HEK293 (cell line): ENCODE results near the gene COL4A1.

Experiments used
- CTCF ChIA-PET: fragments of 350-600 bp; formaldehyde crosslinking; extraction: SDS; loops from one replicate; lab custom pipeline; 2021; ENCODE audit warnings: antibody characterized with exemption; lab: Yijun Ruan, JAX
- POLR2A ChIA-PET: fragments of 300-600 bp; formaldehyde crosslinking; extraction: SDS; loops from one replicate; lab custom pipeline; 2020; ENCODE audit warnings: antibody characterized with exemption, inconsistent platforms; lab: Yijun Ruan, JAX
- H3K27ac ChIP-seq: fragments of 200-500 bp; sonication (Bioruptor generic); 2 replicates; pipeline ENCODE4 v1.5.1; 2014; ENCODE audit warnings: low read depth, low read length, control low read depth, inconsistent platforms; ENCODE audit errors: extremely low read depth
- H3K36me3 ChIP-seq, 2 experiments: fragments of 200-500 bp in 1 of 2; sonication (Bioruptor generic) in 1 of 2; 1 replicate in 1 of 2; 2 replicates in 1 of 2; pipeline ENCODE4 v1.5.1; 2014 to 2017; ENCODE audit warnings: inconsistent platforms in 2 of 2, low read length in 2 of 2; ENCODE audit not compliant: control insufficient read depth in 2 of 2, insufficient read depth in 1 of 2
- H3K4me1 ChIP-seq: fragments of 200-500 bp; sonication (Bioruptor generic); 2 replicates; pipeline ENCODE4 v1.5.1; 2014; ENCODE audit warnings: mild to moderate bottlenecking, low read length, inconsistent platforms; ENCODE audit not compliant: control insufficient read depth, insufficient read depth
- H3K4me3 ChIP-seq: 2 replicates; pipeline ENCODE4 v1.5.1; 2011; ENCODE audit warnings: low read depth, mild to moderate bottlenecking, control low read depth, low read length, moderate library complexity
- H3K9me3 ChIP-seq: fragments of 200-500 bp; sonication (Bioruptor generic); 2 replicates; pipeline ENCODE4 v1.5.1; 2014; ENCODE audit warnings: low read depth, low read length, inconsistent platforms; ENCODE audit not compliant: control insufficient read depth, insufficient read depth
- GLIS1 ChIP-seq: fragments of 450-650 bp; formaldehyde crosslinking; IDR thresholded peaks from 2 replicates; pipeline ENCODE4 v1.5.1; 2016; ENCODE audit warnings: missing biosample characterization, missing genetic modification characterization
- KLF1 ChIP-seq: fragments of 450-650 bp; formaldehyde crosslinking; IDR thresholded peaks from 2 replicates; pipeline ENCODE4 v1.5.1; 2016; ENCODE audit warnings: missing biosample characterization, missing genetic modification characterization
- SP3 ChIP-seq: fragments of 450-650 bp; formaldehyde crosslinking; IDR thresholded peaks from 2 replicates; pipeline ENCODE4 v1.5.1; 2016; ENCODE audit warnings: missing biosample characterization, missing genetic modification characterization
- ZBTB1 ChIP-seq: fragments of 450-650 bp; formaldehyde crosslinking; IDR thresholded peaks from 2 replicates; pipeline ENCODE4 v1.5.1; 2016; ENCODE audit warnings: missing biosample characterization, missing genetic modification characterization
- ZNF174 ChIP-seq: fragments of 450-650 bp; formaldehyde crosslinking; IDR thresholded peaks from 2 replicates; pipeline ENCODE4 v1.5.0; 2017; ENCODE audit warnings: missing biosample characterization, mild to moderate bottlenecking, missing genetic modification characterization
- ZNF221 ChIP-seq: fragments of 450-650 bp; formaldehyde crosslinking; IDR thresholded peaks from 2 replicates; pipeline ENCODE4 v1.5.1; 2017; ENCODE audit warnings: missing biosample characterization, missing genetic modification characterization, borderline replicate concordance
- ZNF416 ChIP-seq: fragments of 450-650 bp; formaldehyde crosslinking; IDR thresholded peaks from 2 replicates; pipeline ENCODE4 v1.5.1; 2016; ENCODE audit warnings: missing biosample characterization, missing genetic modification characterization
- ZNF658 ChIP-seq: fragments of 450-650 bp; formaldehyde crosslinking; IDR thresholded peaks from 2 replicates; pipeline ENCODE4; 2016; ENCODE audit warnings: missing biosample characterization, missing genetic modification characterization
- ZNF677 ChIP-seq: fragments of 450-650 bp; IDR thresholded peaks from 2 replicates; pipeline ENCODE4 v1.5.0; 2018; ENCODE audit warnings: missing biosample characterization, mild to moderate bottlenecking, missing genetic modification characterization, moderate library complexity
- ZNF843 ChIP-seq: fragments of 450-650 bp; formaldehyde crosslinking; IDR thresholded peaks from 2 replicates; pipeline ENCODE4 v1.5.1; 2016; ENCODE audit warnings: missing biosample characterization, missing genetic modification characterization
- TF ChIP-seq, protein P1 (sequence below): fragments of 450-650 bp; formaldehyde crosslinking; IDR thresholded peaks from 2 replicates; pipeline ENCODE4 v1.5.0; 2017; ENCODE audit warnings: missing biosample characterization, missing genetic modification characterization, borderline replicate concordance
- TF ChIP-seq, protein P2 (sequence below): fragments of 450-650 bp; formaldehyde crosslinking; conservative IDR thresholded peaks from 2 replicates; pipeline ENCODE4 v1.5.1; 2016; ENCODE audit warnings: low read depth, missing biosample characterization, missing genetic modification characterization
- TF ChIP-seq, protein P3 (sequence below): fragments of 450-650 bp; formaldehyde crosslinking; IDR thresholded peaks from 2 replicates; pipeline ENCODE4 v1.5.1; 2016; ENCODE audit warnings: missing biosample characterization, missing genetic modification characterization
- TF ChIP-seq, protein P4 (sequence below): fragments of 450-650 bp; formaldehyde crosslinking; conservative IDR thresholded peaks from 2 replicates; pipeline ENCODE4 v1.5.1; 2016; ENCODE audit warnings: low read depth, missing biosample characterization, missing genetic modification characterization

Gene COL4A1

DNA sequence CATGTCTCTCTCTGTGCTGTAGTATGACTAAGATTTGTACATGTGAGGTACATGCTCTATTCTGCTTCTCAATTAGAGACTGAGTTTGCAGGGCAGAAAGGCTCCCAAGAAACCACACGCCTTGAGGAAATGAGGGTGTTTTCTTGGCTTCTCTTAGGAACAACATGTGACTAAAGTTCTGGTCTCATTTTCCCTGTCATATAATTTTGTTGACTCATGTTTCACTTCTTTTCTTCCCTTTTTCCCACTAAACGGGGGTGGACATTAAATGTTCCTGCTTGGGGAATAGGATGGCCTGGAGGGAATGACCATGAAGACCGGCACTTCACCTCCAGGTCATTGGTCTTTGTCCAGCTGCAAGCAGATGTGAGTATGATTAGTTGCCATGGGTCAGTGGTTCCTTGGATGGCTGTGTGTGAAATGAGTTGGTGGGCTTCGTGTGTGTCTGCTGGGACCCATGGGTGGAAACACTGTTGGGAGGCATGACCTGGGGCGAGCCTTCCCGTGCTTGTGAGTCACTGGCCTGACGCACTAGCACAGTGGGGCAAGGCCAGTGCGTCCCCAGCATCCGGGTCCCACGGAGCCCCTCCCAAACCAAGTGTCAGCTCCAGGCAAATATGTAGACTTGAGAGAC lies 56.6 kb downstream of the COL4A1 start (continued):
- no peak for TF ChIP-seq ZNF416 (tag by site-specific recombination)
- TF ChIP-seq ZNF658 (tag by site-specific recombination), result no peak
- TF ChIP-seq ZNF677 (tag by site-specific recombination), result no peak
- TF ChIP-seq, all 188 proteins: peak for 0

GRCh38 chr13:110249326-110249725 lies 57.6 kb downstream of the COL4A1 start:
- Histone ChIP-seq H3K9me3 (no peaks in the 10 kb centered on the region), H3K27ac (no peak overlapping the region), H3K4me1 (no peaks in the 10 kb centered on the region), H3K4me3 (no peak overlapping the region)
- POLR2A ChIA-PET, result no interaction called here
- CTCF ChIA-PET, result interaction anchor here (0.6 to 1.3 kb wide), 2 partner anchors 11 to 59 kb away, joined by 3 to 5 read pairs; no protein-coding TSS in a partner anchor
- TF ChIP-seq ZNF221 (no peak), KLF1 (tag by site-specific recombination) (no peak), GLIS1 (no peak), ZNF843 (tag by site-specific recombination) (no peak), ZNF174 (tag by site-specific recombination) (no peak), ZBTB1 (tag by site-specific recombination) (no peak), SP3 (tag by site-specific recombination) (no peak)
- TF ChIP-seq, protein P1, sequence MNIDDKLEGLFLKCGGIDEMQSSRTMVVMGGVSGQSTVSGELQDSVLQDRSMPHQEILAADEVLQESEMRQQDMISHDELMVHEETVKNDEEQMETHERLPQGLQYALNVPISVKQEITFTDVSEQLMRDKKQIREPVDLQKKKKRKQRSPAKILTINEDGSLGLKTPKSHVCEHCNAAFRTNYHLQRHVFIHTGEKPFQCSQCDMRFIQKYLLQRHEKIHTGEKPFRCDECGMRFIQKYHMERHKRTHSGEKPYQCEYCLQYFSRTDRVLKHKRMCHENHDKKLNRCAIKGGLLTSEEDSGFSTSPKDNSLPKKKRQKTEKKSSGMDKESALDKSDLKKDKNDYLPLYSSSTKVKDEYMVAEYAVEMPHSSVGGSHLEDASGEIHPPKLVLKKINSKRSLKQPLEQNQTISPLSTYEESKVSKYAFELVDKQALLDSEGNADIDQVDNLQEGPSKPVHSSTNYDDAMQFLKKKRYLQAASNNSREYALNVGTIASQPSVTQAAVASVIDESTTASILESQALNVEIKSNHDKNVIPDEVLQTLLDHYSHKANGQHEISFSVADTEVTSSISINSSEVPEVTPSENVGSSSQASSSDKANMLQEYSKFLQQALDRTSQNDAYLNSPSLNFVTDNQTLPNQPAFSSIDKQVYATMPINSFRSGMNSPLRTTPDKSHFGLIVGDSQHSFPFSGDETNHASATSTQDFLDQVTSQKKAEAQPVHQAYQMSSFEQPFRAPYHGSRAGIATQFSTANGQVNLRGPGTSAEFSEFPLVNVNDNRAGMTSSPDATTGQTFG, result no peak
- TF ChIP-seq, protein P2, sequence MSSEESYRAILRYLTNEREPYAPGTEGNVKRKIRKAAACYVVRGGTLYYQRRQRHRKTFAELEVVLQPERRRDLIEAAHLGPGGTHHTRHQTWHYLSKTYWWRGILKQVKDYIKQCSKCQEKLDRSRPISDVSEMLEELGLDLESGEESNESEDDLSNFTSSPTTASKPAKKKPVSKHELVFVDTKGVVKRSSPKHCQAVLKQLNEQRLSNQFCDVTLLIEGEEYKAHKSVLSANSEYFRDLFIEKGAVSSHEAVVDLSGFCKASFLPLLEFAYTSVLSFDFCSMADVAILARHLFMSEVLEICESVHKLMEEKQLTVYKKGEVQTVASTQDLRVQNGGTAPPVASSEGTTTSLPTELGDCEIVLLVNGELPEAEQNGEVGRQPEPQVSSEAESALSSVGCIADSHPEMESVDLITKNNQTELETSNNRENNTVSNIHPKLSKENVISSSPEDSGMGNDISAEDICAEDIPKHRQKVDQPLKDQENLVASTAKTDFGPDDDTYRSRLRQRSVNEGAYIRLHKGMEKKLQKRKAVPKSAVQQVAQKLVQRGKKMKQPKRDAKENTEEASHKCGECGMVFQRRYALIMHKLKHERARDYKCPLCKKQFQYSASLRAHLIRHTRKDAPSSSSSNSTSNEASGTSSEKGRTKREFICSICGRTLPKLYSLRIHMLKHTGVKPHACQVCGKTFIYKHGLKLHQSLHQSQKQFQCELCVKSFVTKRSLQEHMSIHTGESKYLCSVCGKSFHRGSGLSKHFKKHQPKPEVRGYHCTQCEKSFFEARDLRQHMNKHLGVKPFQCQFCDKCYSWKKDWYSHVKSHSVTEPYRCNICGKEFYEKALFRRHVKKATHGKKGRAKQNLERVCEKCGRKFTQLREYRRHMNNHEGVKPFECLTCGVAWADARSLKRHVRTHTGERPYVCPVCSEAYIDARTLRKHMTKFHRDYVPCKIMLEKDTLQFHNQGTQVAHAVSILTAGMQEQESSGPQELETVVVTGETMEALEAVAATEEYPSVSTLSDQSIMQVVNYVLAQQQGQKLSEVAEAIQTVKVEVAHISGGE (tag by site-specific recombination), result no peak
- TF ChIP-seq, protein P3, sequence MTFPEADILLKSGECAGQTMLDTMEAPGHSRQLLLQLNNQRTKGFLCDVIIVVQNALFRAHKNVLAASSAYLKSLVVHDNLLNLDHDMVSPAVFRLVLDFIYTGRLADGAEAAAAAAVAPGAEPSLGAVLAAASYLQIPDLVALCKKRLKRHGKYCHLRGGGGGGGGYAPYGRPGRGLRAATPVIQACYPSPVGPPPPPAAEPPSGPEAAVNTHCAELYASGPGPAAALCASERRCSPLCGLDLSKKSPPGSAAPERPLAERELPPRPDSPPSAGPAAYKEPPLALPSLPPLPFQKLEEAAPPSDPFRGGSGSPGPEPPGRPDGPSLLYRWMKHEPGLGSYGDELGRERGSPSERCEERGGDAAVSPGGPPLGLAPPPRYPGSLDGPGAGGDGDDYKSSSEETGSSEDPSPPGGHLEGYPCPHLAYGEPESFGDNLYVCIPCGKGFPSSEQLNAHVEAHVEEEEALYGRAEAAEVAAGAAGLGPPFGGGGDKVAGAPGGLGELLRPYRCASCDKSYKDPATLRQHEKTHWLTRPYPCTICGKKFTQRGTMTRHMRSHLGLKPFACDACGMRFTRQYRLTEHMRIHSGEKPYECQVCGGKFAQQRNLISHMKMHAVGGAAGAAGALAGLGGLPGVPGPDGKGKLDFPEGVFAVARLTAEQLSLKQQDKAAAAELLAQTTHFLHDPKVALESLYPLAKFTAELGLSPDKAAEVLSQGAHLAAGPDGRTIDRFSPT, result no peak
- TF ChIP-seq, protein P4, sequence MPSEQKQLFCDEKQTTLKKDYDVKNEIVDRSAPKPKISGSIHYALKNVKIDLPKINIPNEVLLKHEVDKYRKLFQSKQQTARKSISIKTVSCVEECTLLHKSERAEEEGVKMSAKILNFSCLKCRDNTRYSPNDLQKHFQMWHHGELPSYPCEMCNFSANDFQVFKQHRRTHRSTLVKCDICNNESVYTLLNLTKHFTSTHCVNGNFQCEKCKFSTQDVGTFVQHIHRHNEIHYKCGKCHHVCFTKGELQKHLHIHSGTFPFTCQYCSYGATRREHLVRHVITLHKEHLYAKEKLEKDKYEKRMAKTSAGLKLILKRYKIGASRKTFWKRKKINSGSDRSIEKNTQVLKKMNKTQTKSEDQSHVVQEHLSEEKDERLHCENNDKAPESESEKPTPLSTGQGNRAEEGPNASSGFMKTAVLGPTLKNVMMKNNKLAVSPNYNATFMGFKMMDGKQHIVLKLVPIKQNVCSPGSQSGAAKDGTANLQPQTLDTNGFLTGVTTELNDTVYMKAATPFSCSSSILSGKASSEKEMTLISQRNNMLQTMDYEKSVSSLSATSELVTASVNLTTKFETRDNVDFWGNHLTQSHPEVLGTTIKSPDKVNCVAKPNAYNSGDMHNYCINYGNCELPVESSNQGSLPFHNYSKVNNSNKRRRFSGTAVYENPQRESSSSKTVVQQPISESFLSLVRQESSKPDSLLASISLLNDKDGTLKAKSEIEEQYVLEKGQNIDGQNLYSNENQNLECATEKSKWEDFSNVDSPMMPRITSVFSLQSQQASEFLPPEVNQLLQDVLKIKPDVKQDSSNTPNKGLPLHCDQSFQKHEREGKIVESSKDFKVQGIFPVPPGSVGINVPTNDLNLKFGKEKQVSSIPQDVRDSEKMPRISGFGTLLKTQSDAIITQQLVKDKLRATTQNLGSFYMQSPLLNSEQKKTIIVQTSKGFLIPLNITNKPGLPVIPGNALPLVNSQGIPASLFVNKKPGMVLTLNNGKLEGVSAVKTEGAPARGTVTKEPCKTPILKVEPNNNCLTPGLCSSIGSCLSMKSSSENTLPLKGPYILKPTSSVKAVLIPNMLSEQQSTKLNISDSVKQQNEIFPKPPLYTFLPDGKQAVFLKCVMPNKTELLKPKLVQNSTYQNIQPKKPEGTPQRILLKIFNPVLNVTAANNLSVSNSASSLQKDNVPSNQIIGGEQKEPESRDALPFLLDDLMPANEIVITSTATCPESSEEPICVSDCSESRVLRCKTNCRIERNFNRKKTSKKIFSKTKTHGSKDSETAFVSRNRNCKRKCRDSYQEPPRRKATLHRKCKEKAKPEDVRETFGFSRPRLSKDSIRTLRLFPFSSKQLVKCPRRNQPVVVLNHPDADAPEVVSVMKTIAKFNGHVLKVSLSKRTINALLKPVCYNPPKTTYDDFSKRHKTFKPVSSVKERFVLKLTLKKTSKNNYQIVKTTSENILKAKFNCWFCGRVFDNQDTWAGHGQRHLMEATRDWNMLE, result no peak
- TF ChIP-seq, all 188 proteins: peak for 0
- no peaks in the 10 kb centered on the region for H3K36me3 ChIP-seq
